Endometrial microvascular endothelial cells (primary cell): ENCODE results near the gene SH3BP4. TPM values are rescaled to one million over a fixed set of nuclear protein-coding genes. Genes with fewer than 3 reads are reported as not detected.

Source experiments
- in situ Hi-C: cut with HindIII; loops from 2 replicates; pipeline ENCODE4 v1.10.0; 2017; ENCODE audit warnings: low sequenced_read_pairs, low pct_unique_long_range_greater_than_20kb; ENCODE audit errors: inconsistent ontology term
- total RNA-seq: library from RNA; depleted of rRNA; stranded (reverse); fragments of >200 nt; gene quantifications from one replicate; pipeline ENCODE4 v1.2.3, GENCODE V29; 2015; ENCODE audit errors: inconsistent ontology term

SH3BP4 gene
- total RNA-seq, 1 donor from 2014 or later, result 44.5 TPM

GRCh38 chr2:235059161-235059560, 107.3 kb downstream of the SH3BP4 start:
- in situ Hi-C loops, result loop anchor here (25.0 kb wide), 1 partner anchor 197 kb away; no protein-coding TSS in a partner anchor

DNA sequence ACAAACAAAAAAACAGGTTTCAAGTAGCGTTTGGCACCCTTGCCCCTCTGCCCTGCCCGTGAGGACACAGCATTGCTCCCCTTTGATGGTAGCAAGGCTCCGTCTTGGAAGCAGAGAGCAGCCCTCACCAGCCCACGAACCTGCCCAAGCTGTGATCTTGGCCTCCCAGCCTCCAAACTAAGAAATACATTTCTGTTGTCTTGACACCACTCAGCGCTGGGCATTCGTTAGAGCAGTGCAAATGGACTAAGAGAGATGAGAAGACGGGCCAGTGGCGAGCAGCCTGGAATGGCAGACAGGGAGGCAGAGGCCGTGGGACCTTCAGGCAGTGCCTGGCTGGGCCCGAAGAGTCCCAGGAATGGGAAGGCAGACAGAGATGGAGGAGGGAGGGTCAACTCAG, 109.8 kb downstream of the SH3BP4 start:
- in situ Hi-C loops, result loop anchor here (25.0 kb wide), 1 partner anchor 199 kb away; no protein-coding TSS in a partner anchor

DNA sequence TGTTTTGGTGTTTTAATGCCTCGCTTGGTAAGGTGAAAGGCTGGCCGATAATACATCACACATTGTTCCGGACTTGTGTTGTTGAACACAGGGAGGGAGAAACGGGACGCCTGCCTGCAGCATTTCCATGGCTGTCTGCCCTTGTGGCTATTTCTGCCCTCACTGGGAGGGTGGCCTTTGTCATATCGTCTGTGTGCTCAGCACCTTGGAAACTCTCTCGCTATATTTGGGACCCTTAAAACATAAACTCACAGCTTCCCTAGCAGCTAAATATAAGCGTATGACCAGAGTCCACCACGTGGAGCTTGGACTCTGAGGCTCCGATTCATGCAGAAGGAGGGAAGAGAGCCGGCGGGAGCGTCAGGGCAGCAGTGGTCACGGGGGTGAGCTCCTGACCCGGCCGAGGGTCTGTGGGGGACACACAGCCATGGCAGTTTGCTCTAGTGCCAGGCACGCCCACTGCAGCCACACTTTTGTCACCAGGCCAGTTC, 111.7 kb downstream of the SH3BP4 start:
- in situ Hi-C loops, result loop anchor here (25.0 kb wide), 1 partner anchor 201 kb away; no protein-coding TSS in a partner anchor

DNA sequence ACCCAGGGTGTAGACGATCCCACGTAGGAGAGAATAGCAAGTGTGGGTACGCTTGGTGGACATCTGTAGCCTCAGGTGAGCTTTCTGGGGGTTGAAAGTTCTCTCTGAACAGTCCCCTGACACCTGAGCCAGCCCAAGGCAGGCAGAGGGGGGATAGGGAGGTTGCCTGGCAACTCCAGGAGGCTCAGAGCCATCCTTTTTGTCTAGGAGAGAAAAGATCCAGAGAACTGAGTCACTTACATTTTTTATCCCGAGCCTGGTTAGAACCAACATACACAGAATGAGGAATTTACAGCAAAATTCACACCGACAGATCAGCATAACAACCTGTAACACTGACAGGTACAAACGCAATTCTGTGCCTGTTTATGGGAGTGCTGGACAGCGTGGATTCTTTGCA, 113.2 kb downstream of the SH3BP4 start:
- in situ Hi-C loops, result loop anchor here (25.0 kb wide), 1 partner anchor 203 kb away; no protein-coding TSS in a partner anchor

DNA sequence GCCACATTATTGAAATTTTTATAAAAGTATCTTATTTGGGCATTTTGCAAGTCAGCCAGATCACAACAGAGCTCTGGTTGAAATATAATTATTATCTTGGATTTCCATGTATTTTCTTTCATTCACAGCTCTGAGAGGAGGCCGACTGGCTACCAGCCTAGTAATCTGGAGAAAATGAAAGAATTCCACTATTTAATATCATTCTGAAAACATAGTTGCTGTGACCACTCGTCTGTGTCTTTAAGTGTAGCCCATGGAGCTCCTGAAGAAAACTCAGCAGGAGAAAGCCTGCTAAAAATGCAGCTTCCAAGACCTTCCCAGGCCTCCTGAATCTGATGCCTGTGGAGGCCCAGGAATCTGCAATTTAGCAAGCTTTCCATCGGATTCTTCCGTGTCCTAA, 114.7 kb downstream of the SH3BP4 start:
- in situ Hi-C loops, result loop anchor here (25.0 kb wide), 1 partner anchor 204 kb away; no protein-coding TSS in a partner anchor

DNA sequence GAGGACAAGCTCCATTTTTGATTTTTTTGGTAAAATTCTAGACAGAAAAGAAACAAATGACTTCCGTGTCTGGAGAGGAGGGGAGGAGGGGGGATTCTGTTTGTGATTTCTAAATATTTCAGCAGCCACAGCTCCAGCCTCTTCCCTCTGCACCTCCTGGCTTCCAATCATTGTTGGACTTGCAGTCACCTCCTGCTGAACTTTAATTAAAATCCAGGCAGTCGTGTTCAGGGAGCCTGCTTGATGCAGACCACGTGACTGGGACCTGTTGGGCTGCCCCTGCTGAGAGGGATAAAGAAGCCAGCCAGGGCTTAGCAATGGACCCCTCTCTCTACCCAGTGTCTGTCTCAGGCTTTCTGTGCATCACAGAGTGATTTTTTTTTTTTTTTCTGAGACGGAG, 115.1 kb downstream of the SH3BP4 start:
- in situ Hi-C loops, result loop anchor here (25.0 kb wide), 1 partner anchor 205 kb away; no protein-coding TSS in a partner anchor

- in situ Hi-C loops, result loop anchor here (25.0 kb wide), 1 partner anchor 206 kb away; no protein-coding TSS in a partner anchor
Measured at GRCh38 chr2:235068701-235069100, 116.9 kb downstream of the SH3BP4 start.

DNA sequence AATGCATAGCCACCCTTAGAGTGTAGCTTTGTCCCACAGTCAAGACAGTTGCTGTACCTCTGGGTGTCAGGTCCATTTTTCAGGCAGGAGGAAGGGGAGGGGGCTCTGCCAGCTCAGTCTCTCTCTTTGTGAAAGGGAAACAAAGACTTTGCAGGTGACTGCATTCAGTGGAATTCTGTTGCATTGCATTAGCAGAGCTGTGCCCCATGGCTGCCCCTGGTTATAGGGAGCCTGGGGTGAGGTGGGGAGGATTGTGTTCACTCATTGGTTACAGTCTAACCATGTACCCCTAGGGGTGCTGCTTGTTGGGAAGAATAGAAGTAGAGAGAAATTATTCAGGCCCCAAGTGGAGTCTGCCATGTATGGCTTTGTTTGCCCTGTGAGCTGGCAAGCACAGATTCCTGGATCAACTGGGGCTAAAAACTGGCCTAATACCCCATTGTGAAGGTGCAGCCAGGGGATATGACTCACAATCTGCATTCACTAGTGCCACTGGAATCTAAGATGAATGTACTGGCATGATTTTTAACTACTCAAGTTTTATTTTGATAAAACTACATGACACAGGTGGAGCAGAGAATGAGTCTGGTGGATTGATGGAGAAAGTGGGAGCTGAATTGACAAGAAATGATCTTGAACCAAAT, 118.4 kb downstream of the SH3BP4 start:
- in situ Hi-C loops, result loop anchor here (25.0 kb wide), 1 partner anchor 208 kb away; no protein-coding TSS in a partner anchor

- in situ Hi-C loops, result loop anchor here (25.0 kb wide), 1 partner anchor 212 kb away; no protein-coding TSS in a partner anchor
Measured at GRCh38 chr2:235073868-235074413, 122.1 kb downstream of the SH3BP4 start.

DNA sequence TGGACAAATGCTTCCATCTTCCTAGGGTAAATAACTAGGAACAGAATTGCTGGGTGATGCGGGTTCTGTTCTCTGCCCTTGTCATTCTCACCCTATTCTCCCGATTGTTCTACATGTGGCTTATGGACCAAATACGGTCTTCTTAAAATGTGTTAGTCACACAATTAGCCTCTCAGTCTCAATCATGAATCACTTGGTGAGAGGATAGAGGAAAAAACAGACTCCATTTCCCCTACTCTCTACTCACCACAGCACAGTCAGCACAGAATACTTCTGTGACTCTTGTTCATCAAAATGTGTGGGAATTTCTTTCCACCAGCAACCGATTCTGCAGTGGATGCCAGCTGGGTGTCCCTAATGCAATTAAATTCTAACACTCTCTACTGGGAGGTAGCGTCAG, 125.2 kb downstream of the SH3BP4 start:
- in situ Hi-C loops, result no loop called here

GRCh38 chr2:235078182-235078581, 126.4 kb downstream of the SH3BP4 start:
- in situ Hi-C loops, result no loop called here

DNA sequence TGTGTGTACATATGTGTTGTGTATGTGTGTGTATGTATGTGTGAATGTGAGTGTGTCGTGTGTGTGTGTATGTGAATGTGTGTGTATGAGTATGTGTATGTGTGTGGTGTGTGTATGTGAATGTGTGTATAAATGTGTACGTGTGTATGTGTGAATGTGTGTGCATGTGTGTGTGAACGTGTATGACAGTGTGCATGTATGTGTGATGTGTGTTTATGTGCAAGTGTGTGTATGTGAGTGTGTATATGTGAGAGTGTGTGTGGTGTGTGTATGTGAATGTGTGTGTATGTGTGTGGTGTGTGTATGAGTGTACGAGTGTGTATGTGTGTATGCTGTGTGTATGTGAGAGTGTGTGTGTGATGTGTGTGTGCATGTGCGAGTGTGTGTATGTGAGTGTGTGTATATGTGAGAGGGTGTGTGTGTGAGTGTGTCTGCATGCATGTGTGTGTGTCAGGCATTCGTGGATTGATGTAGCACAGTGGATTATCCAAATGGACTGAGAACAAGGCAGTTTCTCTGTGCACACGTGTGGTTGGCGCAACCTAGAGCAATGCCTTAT, 127.2 kb downstream of the SH3BP4 start:
- in situ Hi-C loops, result no loop called here

DNA sequence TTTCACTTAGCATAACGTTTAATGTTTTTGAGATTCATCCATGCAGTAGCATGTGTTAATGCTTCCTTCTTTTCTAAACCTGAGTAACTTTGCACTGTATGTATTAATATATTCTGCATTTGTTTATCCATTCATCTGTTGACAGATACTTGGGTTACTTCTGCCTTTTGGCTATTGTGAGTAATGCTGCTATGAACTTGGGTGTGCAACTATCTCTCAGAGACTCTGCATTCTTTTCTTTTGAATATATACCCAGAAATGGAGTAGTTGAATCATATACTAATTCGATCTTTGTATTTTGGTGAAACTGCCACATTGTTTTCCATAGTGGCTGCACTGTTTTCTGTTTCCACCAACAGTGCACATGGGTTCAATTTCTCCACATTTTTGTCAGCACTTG, 128.3 kb downstream of the SH3BP4 start:
- in situ Hi-C loops, result no loop called here

GRCh38 chr2:235082578-235083338, 130.9 kb downstream of the SH3BP4 start:
- in situ Hi-C loops, result no loop called here

- in situ Hi-C loops, result no loop called here
Measured at GRCh38 chr2:235083822-235084221, 132.0 kb downstream of the SH3BP4 start.

- in situ Hi-C loops, result no loop called here
Measured at GRCh38 chr2:235084424-235084823, 132.6 kb downstream of the SH3BP4 start.

DNA sequence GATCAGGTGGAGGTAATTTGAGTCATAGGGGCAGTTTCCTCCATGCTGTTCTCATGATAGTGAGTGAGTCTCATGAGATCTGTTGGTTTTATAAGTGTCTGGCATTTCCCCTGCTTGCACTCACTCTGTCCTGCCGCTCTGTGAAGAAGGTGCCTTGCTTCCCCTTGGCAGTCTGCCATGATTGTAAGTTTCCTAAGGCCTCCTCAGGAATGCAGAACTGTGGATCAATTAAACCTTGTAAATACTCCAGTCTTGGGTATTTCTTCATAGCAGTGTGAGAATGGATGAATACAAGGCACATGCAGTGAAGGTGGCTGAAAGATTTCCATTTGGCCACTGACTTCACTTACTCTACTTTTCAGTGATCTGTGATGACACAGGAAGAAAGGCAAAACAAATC, 133.7 kb downstream of the SH3BP4 start:
- in situ Hi-C loops, result no loop called here

DNA sequence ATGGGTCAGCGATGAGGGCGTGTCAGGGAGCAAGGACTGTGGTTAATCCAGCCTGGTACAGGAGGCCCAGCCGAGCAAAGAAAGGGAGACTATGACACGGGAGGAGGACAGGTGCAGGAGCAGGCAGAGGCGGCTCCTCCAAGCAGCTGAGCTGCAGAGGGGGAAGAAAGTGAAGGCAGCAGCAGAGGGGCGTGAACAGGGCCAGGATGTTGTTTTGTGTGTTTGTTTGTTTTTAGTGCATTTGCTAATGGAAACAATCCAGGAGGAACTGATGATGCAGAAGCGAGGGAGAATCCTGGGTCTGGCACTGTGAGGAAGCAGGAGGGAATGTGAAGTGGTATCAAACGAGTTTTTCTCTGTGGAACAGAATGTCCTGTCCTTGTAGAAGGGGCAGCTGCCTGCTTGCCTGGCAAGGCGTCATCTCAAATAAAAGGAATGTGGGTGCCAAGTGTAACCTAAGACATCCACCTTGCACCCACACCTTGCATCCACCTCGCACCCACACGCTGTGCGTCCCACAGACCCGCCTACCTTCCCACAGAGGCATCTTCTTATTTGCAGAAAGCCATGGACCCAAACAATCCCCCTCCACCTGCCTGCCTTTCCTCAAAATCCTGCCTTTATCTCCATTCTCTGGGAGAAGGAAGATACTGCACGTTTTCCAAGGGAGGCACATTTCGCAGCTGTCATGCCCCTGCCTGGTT, 134.8 kb downstream of the SH3BP4 start:
- in situ Hi-C loops, result no loop called here
